GM10266 (cell line): ENCODE results near the gene EFNB3.
A peak's percentile ranks its signal among the peaks of the same experiment; 100 is the strongest.

ENCODE experiments used
- DNase-seq: peaks from one replicate; pipeline ENCODE4 v3.0.0; 2012; ENCODE audit errors: extremely low spot score
- CTCF ChIP-seq: IDR thresholded peaks from 2 replicates; pipeline ENCODE4 v1.5.1; 2012; ENCODE audit warnings: mild to moderate bottlenecking, low read depth; ENCODE audit not compliant: control insufficient read depth, insufficient read depth; ENCODE audit errors: missing control alignments

Gene EFNB3

GRCh38 chr17:7674934-7675333 lies 30.1 kb upstream of the EFNB3 start:
- DNase-seq: no peak
- no peak for TF ChIP-seq CTCF

- DNase-seq: no peak
Measured at GRCh38 chr17:7676533-7676932, 28.5 kb upstream of the EFNB3 start.

GRCh38 chr17:7677388-7678067 lies 27.5 kb upstream of the EFNB3 start:
- TF ChIP-seq CTCF: no peak
- no peak for DNase-seq

More at GRCh38 chr17:7676533-7676932, 28.5 kb upstream of the EFNB3 start:
- no peak for TF ChIP-seq CTCF

DNA sequence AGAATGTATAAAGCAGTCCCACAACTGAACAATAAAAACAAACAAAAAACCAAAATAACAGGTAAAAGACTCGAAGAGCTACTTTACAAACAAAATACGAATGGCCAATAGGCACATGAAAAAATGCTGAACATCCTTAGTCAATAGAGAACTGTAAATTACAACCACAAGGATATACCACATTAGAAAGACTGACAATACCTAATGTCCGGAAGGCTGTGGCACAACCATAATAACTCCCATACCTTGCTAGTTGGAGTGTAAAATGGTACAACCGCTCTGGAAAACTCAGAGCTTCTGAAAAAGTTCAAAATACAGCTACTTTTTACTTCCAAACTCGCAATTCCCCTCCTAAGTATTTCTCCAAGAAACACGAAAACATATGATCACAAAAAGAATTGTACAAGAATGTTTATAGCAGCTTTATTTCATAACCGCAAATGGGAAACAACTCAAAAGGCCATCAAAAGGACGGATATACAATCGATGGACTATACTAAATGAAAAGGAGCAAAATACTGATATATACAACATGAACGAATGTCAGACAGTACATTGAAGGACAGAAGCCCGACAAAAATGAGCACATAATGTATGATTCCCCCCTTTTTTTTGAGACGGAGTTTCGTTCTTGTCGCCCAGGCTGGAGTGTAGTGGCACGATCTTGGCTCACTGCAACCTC lies 20.0 kb upstream of the EFNB3 start:
- no peak for DNase-seq
- TF ChIP-seq CTCF: no peak

DNA sequence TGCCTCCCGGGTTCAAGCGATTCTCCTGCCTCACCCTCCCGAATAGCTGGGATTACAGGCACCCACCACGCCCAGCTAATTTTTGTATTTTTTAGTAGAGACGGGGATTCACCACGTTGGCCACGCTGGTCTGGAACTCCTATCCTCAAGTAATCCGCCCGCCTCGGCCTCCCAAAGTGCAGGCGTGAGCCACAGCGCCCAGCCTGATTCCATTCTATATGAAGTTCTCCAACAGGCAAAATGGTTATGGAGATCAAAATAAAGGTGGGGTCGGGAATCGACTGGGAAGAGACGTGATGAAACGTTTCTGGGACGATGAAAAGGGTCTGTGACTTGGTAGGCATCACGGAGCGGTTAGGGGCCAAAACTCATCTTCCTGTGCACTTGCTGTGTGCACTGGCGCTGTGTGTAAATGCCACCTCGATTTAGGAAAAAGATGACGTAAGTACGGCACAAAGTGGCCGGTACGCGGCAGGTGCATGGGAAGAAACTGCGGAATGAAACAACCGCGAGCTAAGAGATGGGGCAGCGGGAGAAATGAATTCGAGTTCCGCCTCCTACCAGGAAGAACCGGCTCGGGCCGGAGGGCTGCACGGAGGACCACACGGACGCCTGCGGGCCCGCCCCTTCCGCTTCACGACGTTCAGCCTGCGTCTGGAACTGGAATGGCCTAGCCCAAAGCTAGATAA lies 19.3 kb upstream of the EFNB3 start:
- TF ChIP-seq CTCF: no peak

GRCh38 chr17:7686222-7687071 lies 18.6 kb upstream of the EFNB3 start:
- DNase-seq: peak; percentile 70
- no peak for TF ChIP-seq CTCF

More for the DNA sequence above, 19.3 kb upstream of the EFNB3 start:
- peak; percentile 85 for DNase-seq
